GM10847 (cell line): ENCODE results near the gene NOTUM.

Experiments used
- POLR2A ChIP-seq: IDR thresholded peaks from 2 replicates; pipeline ENCODE4 v1.6.1; 2011; ENCODE audit not compliant: insufficient read length; ENCODE audit errors: extremely low read depth

The NOTUM gene

DNA sequence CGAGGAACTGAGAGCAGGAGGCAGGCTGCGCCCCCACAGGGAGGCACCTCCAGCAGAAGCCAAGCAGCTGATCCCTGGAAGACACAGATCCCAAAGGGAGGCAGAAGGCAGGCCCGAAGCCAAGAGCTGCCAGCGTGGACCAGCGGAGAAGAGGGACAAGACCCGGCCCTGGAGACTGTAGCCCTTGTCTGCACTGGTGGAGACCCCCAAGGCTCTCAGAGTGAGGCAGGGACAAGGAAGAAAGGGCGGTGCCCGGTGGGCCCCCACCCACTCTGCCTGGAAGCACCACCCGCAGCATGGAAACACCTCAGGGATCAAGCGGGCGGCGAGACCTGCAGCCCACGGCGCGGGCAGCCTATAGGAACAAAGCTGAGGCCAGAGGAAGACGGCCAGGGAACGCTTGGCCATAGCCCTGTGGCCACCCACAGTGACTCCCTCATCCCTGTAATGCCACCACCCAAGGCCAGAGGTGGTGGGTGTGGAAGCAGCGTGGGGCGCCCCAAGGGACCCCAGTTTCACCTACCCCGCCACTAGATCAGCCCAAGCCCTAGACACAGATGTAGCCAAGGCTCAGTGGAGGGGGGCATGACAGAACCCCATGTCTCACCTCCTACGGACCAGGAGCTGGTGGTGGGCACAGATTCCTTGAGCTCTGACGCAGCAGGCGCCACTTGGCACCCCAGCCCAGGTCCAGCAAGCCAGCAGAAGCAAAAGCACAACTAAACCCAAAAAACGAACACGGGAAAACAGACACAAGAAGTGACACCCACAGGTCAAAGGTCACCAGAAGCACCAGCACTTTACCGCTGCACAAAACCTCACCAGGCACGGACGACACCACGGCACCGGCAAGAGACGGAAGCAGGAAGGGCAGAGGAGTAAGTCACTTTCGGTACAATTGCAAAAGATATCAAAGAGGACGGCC, 40.1 kb downstream of the NOTUM start:
- no peak for TF ChIP-seq POLR2A

DNA sequence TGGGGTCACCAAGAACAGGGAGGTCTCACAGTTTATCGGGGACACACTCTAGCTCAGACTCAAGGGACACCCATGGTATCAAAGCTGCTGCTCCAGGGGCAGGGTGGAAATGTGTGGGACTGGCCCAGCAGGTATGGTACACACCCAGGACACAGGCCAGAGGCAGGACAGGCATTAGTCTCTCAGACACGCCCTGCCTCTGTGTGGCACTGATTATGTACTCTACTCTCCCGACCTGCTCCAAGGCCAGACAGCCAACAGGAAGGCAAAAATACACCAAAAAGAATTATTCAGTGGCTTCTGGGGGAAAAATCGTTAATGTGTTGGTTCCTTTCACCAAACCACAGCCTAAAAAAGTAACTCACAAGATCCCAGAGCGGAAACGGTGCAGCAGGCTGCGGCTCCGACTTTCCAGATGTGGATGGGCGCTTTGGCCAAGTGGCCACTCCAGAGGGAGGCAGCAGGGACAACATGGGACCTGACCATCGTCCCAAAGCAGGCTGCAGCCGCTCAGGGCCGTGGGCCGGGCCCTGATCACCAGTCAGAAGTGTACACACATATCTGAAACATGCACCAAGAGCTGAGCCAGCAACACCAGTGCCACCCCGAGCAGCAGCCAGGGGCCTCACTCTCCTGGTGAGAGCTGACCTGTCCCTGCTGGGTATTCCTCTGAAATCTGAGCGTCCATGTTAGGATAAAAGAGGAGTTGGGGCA, 42.0 kb downstream of the NOTUM start:
- TF ChIP-seq POLR2A: no peak

DNA sequence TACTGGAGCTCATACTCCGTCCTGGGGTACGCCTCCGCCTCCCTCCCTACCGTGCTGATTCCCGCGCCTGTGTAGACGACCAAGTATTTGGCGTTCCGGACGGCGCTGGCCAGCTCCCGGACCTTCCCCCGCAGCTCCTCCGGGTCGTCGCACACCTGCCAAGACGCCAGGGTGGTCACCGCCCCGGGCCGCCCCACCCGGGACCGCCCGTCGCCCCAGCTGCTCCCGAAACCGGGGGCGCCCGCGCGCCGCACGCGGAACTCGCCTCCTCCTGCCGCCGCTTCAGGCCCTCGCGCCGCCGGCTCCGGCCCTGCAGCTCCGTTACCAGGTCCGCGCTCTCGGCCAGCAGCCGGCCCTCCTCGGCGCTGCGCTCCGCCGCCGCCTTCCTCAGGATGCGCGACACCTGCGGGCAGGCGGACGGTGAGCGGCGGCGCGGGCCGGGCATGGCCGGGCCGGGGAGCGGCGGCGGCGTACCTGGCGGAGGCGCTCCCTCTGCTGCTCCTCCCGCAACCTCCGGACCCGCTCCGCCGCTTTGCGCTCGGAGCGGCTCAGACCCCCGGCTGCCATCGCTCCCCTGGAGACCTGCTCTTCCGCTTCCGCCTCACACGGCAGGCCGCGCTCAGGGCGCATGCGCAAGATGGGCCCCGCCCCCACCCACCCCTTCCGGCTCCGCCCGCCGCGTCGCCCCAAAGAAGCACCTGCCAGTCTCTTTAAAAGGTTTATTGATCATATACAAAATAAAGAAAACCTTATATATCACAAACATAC, 43.2 kb downstream of the NOTUM start, which contains the start of gene SIRT7:
Gene SIRT7 (minus strand): TSS at position 612 of the 768 bp plus-strand sequence. CDS start 45 bp downstream, at position 567.
- peak; percentile 84 for TF ChIP-seq POLR2A

DNA sequence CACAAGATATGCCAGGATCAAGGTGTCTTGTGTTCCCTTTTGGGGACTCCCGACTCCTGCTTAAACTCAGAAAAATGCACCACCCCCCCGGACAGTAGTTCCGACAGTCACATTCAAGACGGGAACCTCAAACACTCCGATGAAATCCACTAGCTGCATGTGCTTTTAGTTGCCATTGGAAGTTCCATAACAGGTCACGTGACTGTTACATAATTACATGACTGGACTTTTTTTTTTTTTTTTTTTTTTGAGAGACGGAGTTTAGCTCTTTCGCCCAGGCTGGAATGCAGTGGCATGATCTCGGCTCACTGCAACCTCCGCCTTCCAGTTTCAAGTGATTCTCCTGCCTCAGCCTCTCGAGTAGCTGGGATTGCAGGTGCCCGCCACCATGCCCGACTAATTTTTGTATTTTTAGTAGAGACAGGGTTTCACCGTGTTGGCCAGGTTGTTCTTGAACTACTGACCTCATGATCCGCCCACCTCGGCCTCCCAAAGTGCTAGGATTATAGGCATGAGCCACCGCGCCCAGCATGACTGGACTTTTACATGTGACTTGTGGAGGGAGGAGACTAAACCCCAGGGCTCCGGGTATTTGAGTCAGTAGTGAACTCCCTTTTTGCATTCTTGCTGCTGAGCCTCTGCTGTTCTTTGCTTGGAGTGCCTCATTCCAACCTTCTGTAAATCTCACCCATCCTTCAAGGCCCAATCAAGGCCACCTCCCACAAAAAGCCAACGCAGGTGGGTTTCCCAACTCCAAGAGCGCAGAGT, 44.6 kb downstream of the NOTUM start:
- TF ChIP-seq POLR2A: no peak

DNA sequence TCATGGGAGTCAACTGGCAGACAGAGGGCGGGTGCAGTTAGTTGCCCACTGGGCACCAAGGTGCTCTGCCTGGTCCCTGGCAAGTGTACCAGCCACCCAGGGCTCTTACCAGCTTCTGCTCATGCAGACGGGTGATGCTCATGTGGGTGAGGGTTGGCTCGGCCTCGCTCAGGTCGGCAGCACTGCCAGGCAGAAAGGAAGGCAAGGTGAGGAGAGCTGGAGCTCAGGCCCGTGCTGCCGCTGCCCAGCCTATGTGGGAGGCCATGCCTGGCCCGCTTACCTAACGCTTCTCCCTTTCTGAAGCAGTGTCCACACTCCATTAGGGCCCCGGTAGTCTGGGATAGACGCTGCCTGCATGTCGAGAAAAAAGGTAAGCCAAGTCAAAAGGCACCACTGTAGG, 45.7 kb downstream of the NOTUM start:
- TF ChIP-seq POLR2A: no peak

DNA sequence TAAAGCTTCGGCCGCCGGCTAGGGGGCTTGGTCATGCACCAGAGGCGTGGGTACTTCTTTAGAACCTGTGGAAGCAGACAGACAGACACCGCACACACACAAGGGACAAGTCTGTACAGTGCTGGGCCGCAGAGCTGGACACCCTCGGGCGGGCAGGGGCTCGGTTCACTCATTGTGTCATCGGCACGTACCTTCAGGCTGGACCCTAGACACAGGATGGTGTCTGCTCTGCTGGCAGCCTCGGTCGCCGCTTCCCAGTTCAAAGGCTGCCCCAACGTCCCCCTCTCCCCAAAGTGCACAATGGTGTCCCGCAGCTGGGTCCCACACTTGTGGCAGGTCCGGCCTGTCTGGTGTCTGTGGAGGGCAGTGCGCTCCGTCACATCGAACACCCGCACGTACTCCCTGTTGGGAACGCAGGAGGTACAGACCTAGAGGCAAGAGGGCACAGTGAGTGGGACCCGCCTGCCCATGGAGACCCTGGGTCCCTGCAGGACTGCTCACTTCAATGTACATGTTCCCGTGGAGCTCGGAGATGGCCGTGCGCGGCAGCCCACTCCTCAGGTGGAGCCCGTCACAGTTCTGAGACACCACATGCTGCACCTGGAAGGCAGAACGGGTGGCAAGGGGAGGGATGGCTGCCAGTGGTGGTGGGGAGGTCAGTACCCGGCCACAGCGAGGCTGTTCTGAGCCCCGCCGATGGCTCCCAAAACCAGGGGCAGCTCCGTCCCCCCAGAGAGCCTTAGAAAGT, 46.7 kb downstream of the NOTUM start:
- TF ChIP-seq POLR2A: no peak

DNA sequence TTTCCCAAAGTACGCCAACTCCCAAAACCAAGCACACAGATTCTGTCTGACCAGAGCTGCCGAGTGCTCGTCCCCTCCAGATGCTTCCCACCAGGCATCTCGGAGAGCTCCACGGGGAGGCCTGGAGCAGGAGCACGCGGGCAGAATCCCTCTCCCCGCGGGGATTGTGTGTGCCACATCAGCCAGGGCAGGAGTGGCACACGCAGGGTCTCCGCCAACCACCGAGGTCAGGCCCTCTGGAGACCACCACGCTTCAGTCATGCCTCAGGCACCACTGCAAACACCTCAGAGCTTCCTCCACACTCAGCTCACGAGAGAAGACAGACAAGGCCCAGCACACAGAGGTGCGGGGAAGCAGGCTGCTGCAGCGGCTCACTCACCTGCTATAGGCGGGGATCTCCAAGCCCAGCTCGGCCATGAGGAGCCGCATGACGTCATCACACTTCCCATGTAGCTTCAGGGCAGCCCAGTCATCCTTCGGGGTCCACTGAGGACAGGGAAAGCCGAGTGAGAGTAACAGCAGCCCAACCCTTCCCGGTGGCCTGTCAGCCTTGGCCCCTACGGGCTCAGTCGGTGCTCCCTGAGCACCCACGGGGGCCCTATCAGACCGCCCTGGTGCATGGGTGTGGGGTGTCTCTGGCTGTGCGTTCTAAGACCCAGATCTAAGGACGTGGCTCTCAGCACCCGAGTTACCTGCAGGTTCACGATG, 47.4 kb downstream of the NOTUM start:
- TF ChIP-seq POLR2A: no peak

DNA sequence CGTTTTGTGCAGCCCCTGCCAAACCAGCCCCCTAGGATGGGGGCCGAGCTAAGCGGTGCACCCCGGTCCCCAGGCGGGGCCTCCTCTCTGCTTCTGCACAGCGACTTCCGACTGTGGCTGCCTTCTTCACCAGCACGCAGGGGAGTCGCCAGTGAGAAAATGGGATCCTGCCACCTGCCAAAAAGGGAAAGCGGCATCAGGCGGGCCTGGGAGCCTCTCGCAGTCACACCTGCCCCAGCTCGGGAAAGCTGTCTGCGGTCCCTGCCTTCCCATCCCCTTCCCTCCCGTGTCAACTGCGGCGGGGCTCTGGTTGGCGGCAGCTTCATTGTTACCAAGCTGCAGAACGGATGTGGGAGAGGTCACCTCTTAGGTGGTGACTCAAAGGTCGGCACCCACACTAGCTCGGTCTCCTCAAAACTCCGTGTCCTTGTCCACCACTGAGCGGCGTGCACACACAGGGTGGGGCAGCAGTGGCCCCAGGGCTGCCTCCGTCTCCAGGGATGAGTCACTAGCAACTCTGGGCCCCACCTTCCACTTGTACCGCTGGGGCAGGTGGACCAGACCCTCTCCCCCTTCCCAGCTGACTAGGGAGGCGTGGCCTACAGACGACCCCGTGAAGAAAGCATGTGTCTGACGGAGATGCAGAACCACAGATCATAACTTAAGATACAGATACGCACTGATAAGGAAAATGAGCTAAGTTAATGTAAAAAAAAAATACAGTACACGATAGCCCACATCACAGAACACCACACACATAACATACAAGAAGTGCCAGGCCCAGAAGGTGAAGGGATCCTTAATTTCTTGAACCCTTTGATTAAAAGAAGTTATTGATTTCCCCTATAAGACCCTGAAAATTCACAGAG, 48.3 kb downstream of the NOTUM start:
- no peak for TF ChIP-seq POLR2A

DNA sequence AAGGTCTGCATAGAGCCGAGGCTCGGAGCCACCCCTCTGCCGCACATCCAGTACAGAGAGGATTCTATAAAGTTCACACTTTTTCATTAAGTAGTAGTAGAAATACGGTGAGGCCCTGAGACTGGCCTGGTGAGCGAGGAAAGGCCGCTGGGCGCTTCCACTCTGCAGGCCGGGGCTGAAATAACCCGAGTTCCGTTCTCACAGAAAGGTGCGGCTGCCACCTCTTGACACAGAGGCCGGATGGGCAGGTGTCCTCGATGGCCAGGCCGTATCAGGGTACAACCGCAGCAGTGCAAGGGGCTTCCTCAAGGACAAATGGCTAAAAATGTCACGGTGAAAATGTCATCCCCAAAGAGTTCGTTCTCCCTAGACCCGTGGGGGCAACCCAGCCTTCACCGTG, 49.0 kb downstream of the NOTUM start:
- no peak for TF ChIP-seq POLR2A

DNA sequence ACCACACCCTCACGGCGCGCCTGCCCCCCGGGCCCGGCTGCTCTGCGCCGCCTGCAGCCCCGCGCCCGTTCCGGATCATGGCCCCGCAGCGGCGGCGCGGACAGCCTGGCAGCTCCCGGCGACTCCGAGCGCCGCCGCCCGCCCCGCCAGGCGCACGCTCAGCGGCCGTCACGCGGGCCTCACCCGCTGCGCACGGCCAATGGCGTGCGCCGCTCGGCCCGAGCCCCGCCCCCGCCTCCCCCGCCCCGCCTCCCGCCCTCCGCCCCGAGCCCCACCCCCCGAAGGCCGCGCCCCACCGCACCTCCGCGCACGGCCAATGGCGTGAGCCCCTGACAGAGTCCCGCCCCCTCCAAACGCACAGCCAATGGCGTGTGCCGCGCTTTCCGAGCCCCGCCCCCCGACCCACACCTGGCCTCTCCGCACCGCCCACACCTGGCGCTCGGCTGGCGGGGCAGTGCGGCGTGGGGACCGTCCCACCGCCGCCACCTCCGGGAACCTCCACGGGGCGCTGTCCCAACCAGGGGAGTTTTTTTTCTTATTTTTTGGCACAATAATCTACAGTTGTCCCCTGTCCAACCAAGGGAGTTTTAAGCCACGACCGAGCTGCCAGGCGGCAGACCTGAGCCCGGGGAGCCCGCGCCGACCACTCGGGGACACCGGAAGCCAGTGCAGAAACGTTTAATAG, 49.6 kb downstream of the NOTUM start, which contains the start of gene PCYT2:
Gene PCYT2 (minus strand): TSS at position 123 of the 685 bp plus-strand sequence. CDS start 44 bp downstream, at position 79.
- TF ChIP-seq POLR2A: peak; percentile 54

DNA sequence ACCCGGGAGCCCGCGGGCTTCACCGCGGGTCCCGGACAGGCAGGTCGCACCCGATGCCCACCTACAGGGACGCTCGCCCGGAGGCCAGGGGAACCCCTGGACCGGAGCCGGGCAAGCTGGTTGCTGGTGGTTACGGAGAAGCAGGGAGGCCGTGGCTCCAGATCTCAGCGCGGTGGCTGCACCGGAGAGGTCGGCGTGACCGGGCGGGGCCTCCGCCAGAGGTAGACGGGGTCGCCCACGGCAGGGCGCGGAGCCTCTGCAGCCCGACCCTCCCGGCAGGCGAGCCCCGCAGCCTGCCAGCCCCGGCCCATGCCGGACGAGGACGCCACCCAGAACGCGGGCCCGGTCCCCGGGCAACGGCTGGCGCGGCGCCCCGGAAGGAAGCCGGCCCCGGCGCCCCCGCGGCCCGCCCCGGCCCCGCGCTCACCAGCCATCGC, 50.1 kb downstream of the NOTUM start:
- no peak for TF ChIP-seq POLR2A
